Immature natural killer cell (primary cell): ENCODE data around the gene ZNF519. TPM values are rescaled to one million over a fixed set of nuclear protein-coding genes. Genes with fewer than 3 reads are reported as not detected.

Source experiments
- DNase-seq, 3 donors: peaks; one replicate each; pipeline ENCODE4 v3.0.0; 2022; ENCODE audit warnings: mixed read lengths in 1 of 3
- H3K27ac Mint-ChIP-seq, 6 donors: one replicate each; pipeline ENCODE4 v1.8.0; 2020; ENCODE audit warnings: mixed read lengths in 6 of 6, mild to moderate bottlenecking in 5 of 6, inconsistent platforms in 4 of 6, moderate library complexity in 3 of 6
- H3K27me3 Mint-ChIP-seq, 3 donors: one replicate each; pipeline ENCODE4 v1.8.0; 2020 to 2021; ENCODE audit warnings: low read depth in 3 of 3, mild to moderate bottlenecking in 3 of 3, mixed read lengths in 3 of 3, moderate library complexity in 3 of 3, inconsistent platforms in 1 of 3
- H3K36me3 Mint-ChIP-seq, 3 donors: one replicate each; pipeline ENCODE4 v1.8.0; 2020; ENCODE audit warnings: mixed read lengths in 3 of 3, inconsistent platforms in 2 of 3, mild to moderate bottlenecking in 2 of 3
- H3K4me1 Mint-ChIP-seq, 2 donors: one replicate each; pipeline ENCODE4 v1.8.0; 2020; ENCODE audit warnings: inconsistent platforms in 2 of 2, mild to moderate bottlenecking in 2 of 2, mixed read lengths in 2 of 2, moderate library complexity in 1 of 2
- H3K4me3 Mint-ChIP-seq, 5 donors: one replicate each; pipeline ENCODE4 v1.8.0; 2020; ENCODE audit warnings: mild to moderate bottlenecking in 5 of 5, mixed read lengths in 5 of 5, inconsistent platforms in 3 of 5, moderate library complexity in 3 of 5
- H3K9me3 Mint-ChIP-seq, 6 donors: one replicate each; pipeline ENCODE4 v1.8.0; 2020; ENCODE audit warnings: mild to moderate bottlenecking in 6 of 6, mixed read lengths in 6 of 6, inconsistent platforms in 4 of 6, moderate library complexity in 3 of 6
- polyA plus RNA-seq, 3 donors: library from polyadenylated mRNA; unstranded; fragments of 300-500 nt; fragmentation: Illumina TruSeq; gene quantifications; one replicate each; pipeline ENCODE4 v1.2.3, GENCODE V29; 2021

ZNF519 gene
- polyA plus RNA-seq, 3 donors from 2014 or later, result 1.8 to 7.4 (median 3.8) TPM

- Mint-ChIP-seq H3K27ac (no peak overlapping the region), H3K36me3 (peaks cover 9 to 11% (median 11%) of the 10 kb centered on the region in 3 donors), H3K27me3 (peaks cover 0 to 6% (median 2%) of the 10 kb centered on the region in 3 donors), H3K4me1 (peaks cover 0 to 4% of the 10 kb centered on the region in 2 donors), H3K9me3 (peaks cover 0 to 8% (median 2%) of the 10 kb centered on the region in 6 donors), H3K4me3 (no peak overlapping the region)
- DNase-seq, result no peak
Observed at GRCh38 chr18:14097761-14098160, 34.5 kb downstream of the ZNF519 start.

- Mint-ChIP-seq H3K4me3 (no peak overlapping the region), H3K36me3 (peaks cover 5 to 7% (median 6%) of the 10 kb centered on the region in 3 donors), H3K4me1 (no peaks in the 10 kb centered on the region), H3K27me3 (peaks cover 0 to 2% (median 0%) of the 10 kb centered on the region in 3 donors), H3K27ac (no peak overlapping the region), H3K9me3 (no peaks in the 10 kb centered on the region)
- DNase-seq, result no peak
Observed at GRCh38 chr18:14093307-14093915, 38.8 kb downstream of the ZNF519 start.

DNA sequence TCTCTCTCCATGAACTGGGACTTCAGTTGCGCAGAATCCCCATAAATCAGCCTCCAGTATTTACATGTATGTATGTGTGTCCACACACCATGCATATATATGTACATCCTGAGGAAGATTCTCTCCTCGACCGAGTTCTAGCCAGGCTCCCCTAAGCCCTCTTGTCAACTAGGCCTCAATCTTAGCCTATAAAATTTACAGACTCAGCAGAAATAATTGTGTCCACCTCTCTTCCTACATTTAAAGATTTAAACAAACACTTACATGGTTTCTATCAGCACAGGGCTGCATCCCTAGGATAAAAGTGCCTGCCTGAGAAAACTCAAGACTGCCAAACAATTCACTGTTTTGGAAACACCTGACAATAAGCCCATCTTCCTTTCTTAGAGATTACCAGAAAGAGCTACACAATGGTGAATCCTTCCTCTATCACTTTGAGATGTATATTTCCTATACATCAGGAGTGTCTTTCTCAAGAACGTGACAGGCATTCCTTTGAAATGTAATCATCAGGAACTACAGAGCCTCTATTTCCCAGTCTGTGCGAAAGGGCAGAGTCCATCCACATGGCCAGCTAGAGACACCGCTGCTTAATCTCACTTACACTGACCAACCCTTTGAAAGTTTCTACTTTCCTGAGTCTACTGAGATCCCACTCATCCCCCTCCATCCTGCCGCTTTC is 39.5 kb downstream of the ZNF519 start:
- no peak overlapping the region for H3K4me3 Mint-ChIP-seq
- peaks cover 4 to 7% (median 6%) of the 10 kb centered on the region in 3 donors for H3K36me3 Mint-ChIP-seq
- no peak overlapping the region for H3K27ac Mint-ChIP-seq
- DNase-seq, result no peak
- no peaks in the 10 kb centered on the region for H3K27me3 Mint-ChIP-seq
- H3K4me1 Mint-ChIP-seq, result no peaks in the 10 kb centered on the region
- H3K9me3 Mint-ChIP-seq, result no peaks in the 10 kb centered on the region

DNA sequence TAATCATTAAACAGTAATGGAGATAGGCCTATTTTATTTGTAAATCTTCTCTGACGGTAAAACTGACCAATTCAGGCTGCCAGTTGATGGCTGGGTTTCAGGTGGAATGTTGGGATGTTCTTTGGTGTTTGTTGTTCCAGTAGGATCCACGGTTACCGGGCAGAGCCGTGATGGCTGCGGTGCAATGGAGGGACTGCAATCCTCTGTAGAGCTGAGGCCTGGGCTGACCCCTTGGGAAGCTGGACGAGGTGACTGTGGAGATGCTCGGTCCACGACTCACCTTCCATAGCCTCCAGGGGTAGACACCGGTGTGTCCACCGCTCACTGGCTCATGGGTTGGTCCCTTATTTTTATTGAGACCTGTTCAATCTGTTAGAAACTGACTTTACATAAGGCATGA is 42.5 kb downstream of the ZNF519 start:
- no peak for DNase-seq
- H3K36me3 Mint-ChIP-seq, result peaks cover 0 to 2% (median 0%) of the 10 kb centered on the region in 3 donors
- no peaks in the 10 kb centered on the region for H3K4me1 Mint-ChIP-seq
- peaks cover 0 to 4% (median 2%) of the 10 kb centered on the region in 3 donors for H3K27me3 Mint-ChIP-seq
- H3K9me3 Mint-ChIP-seq, result no peaks in the 10 kb centered on the region
- H3K4me3 Mint-ChIP-seq, result no peak overlapping the region
- H3K27ac Mint-ChIP-seq, result no peak overlapping the region

- no peaks in the 10 kb centered on the region for H3K9me3 Mint-ChIP-seq
- no peaks in the 10 kb centered on the region for H3K36me3 Mint-ChIP-seq
- H3K4me3 Mint-ChIP-seq, result no peak overlapping the region
- no peak for DNase-seq
- H3K27ac Mint-ChIP-seq, result no peak overlapping the region
- no peaks in the 10 kb centered on the region for H3K4me1 Mint-ChIP-seq
- peaks cover 0 to 4% (median 2%) of the 10 kb centered on the region in 3 donors for H3K27me3 Mint-ChIP-seq
Observed at GRCh38 chr18:14089191-14089590, 43.0 kb downstream of the ZNF519 start.

DNA sequence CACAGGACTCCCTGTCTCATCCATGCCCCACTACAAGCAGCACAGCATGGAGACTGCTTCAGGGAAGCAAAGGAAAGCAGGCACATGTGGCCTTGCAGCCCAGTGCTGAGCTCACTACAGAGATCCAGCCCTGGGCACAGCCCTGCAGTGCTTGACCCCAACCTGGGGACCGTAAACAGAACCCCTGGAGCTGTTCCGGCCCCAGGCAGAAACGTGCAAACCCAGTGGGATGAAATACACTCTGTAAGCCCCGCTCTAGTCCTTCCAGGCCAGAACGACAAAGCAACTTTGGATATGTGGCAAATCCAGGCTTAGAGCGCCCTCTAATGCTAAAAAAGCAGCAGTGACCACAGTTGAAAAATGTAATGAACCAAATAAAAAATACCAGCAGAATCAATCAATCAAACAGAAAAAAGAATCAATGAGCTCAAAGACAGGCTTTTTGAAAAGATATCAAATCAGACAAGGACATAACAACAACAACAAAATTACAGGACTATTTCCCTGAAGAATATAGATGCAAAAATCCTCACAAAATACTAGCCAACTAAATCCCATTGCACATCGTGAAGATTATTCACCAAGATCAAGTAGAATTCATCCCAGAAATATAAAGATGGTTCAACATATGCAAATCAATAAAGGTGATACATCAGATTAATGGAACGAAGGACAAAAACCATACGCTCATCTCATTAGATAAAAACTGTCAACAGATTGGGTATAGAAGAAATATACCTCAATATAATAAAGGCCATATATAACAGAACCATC is 45.6 kb downstream of the ZNF519 start:
- no peak for DNase-seq
- Mint-ChIP-seq H3K4me3 (no peak overlapping the region), H3K36me3 (no peaks in the 10 kb centered on the region), H3K9me3 (no peaks in the 10 kb centered on the region), H3K27ac (no peak overlapping the region), H3K27me3 (peaks cover 0 to 4% (median 2%) of the 10 kb centered on the region in 3 donors), H3K4me1 (no peaks in the 10 kb centered on the region)

GRCh38 chr18:14085770-14086457 is 46.3 kb downstream of the ZNF519 start:
- Mint-ChIP-seq H3K4me1 (no peaks in the 10 kb centered on the region), H3K36me3 (no peaks in the 10 kb centered on the region), H3K27me3 (peaks cover 0 to 4% (median 2%) of the 10 kb centered on the region in 3 donors), H3K9me3 (no peaks in the 10 kb centered on the region), H3K27ac (no peak overlapping the region), H3K4me3 (no peak overlapping the region)
- no peak for DNase-seq

- H3K4me3 Mint-ChIP-seq, result no peak overlapping the region
- H3K27ac Mint-ChIP-seq, result no peak overlapping the region
- no peaks in the 10 kb centered on the region for H3K4me1 Mint-ChIP-seq
- H3K27me3 Mint-ChIP-seq, result peaks cover 0 to 3% (median 0%) of the 10 kb centered on the region in 3 donors
- no peaks in the 10 kb centered on the region for H3K9me3 Mint-ChIP-seq
- DNase-seq, result no peak
- peaks cover 0 to 15% (median 3%) of the 10 kb centered on the region in 3 donors for H3K36me3 Mint-ChIP-seq
Observed at GRCh38 chr18:14075196-14075595, 57.0 kb downstream of the ZNF519 start.

- Mint-ChIP-seq H3K27ac (no peak overlapping the region), H3K36me3 (peaks cover 0 to 11% (median 3%) of the 10 kb centered on the region in 3 donors), H3K9me3 (no peaks in the 10 kb centered on the region), H3K4me3 (no peak overlapping the region), H3K4me1 (no peaks in the 10 kb centered on the region), H3K27me3 (peaks cover 0 to 3% (median under 1%) of the 10 kb centered on the region in 3 donors)
- DNase-seq, result no peak
Observed at GRCh38 chr18:14074187-14074586, 58.0 kb downstream of the ZNF519 start.

DNA sequence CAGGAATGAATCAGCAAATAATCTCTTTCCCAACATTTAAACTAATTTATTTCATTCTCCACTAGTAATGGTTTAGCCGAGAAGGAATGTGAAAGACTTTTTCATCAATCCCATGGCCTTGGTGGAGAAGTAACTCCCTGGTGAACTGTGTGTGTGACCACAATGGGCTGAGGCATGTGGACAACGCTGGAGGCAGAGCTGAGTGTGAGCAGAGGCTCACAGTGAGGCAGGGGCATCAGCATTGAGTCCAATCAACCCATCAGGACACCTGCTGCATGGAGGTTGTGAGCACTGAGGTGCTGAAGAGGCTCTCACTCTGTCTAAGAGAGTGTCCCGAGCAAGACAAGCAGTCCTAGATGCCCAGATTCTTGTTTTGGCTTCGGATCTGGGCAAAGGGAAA is 78.6 kb downstream of the ZNF519 start:
- Mint-ChIP-seq H3K4me1 (no peaks in the 10 kb centered on the region), H3K36me3 (peaks cover 0 to 11% (median 4%) of the 10 kb centered on the region in 3 donors), H3K9me3 (peaks cover 15 to 43% (median 21%) of the 10 kb centered on the region in 6 donors), H3K27me3 (peaks cover 1 to 4% (median 2%) of the 10 kb centered on the region in 3 donors), H3K27ac (no peak overlapping the region), H3K4me3 (no peak overlapping the region)
- DNase-seq, result no peak

Other genes with a start within 250 kb of the ZNF519 start
- gene MC2R, start 216.9 kb downstream of the ZNF519 start, polyA plus RNA-seq, result not detected